HG03442 (cell line): ENCODE data around the gene ERBB4.
A peak's percentile ranks its signal among the peaks of the same experiment; 100 is the strongest.
"Not testable (repeated sequence)": the region's sequence is repeated elsewhere in the genome, so short reads cannot be mapped to it uniquely, and the experiment has no call there.

ENCODE experiments used
- ATAC-seq: cut with Tn5 transposase; IDR thresholded peaks from one replicate; pipeline ENCODE4 v1.9.1; 2021; ENCODE audit warnings: mild to moderate bottlenecking, moderate library complexity; ENCODE audit not compliant: unreplicated experiment

Gene ERBB4

DNA sequence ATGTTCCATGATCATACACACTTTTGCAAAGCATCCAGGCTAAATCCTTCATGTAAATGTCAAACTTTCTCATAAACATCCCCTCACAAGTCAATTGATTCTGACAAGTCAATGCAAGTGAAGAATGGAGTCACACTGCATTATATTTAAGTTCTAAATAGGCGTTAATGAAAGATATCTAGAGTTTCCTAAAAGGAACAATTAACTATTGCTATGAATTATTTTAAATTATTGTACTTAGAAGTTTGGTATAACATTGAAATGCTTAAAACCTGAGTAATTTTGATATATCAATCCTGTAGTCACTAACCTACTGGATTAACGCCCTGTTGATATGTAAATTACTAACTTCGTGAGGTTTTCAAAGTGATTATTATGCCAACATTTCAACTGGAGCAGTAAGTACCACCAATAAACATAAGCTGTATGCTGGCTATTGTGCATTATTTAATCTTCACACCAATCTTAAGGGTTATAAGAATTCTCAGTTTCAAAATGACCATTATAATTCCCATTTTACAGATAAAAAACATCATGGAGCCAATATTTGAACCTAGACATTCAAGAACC lies 884.3 kb downstream of the ERBB4 start:
- ATAC-seq, result no peak

DNA sequence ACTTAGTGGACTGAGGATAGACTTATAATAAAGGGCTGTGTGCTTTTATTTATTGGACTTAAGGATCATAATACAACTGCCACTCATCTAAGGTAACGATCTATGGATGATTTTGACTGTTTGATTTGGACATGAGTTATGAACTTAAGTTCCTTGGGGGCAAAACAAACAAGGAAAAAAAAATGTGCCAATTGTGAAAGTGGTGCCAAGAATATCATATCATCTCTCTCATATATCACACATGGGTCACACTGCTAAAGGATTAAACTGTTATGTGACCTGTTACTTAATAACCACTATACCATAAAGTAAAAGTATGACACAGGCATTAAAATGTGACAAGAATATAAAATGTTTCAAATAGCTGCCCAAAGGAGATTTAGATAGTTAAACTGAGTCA lies 886.3 kb downstream of the ERBB4 start:
- ATAC-seq, result no peak

DNA sequence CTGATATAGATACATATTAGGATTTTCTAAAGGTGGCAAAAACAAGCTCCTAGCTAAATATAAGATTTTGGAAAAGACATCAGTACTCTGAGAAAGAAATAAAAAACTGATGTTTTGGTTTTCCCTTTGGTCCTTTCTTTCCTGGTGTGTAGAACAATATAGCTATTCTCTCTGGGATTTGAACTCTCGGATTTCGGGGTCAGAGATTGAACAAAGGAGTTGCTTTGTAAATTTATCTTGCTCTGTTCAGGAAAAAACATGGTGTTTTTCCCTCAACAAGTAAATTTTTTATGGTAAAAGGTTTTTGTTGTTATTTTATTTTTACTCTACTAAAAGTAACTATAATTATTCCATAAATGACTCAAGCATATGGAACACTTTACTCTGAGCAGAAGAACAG lies 889.3 kb downstream of the ERBB4 start:
- no peak for ATAC-seq

DNA sequence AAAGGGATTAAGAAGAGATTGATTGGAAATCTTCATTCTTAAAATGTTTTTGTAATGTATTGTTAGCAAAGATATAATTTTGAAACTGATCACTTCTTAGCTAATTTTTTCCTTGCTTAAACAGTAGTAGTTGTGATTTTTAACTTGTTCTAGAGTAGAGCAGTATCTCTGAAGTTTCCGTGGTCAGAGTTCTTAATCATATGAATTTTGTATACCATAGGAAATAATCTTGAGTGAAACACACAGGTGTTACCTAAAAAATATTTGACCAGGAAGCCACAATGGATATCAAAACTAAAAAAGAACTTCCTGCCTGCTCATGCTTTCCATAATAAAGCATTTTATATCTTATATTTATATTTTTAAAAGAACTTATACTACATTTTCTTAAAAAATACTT lies 907.1 kb downstream of the ERBB4 start:
- ATAC-seq, result no peak

DNA sequence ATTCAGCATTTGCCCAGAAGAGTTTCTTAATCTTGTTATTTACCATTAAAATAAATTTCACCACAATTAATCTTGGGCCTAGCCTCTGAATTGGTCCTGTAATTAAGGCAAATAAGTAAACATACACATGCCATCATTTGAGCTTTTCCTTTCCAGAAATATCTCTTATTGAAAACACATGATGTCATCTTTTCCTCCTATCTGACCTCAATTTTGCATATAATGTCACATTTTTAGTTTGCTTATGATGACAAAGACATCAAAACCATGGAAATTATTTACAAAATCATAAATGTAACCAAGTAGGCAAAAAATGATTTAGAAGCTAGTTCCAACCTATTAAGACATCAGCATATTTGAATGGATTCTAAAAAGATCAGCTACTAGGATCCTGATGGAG lies 915.5 kb downstream of the ERBB4 start:
- no peak for ATAC-seq

DNA sequence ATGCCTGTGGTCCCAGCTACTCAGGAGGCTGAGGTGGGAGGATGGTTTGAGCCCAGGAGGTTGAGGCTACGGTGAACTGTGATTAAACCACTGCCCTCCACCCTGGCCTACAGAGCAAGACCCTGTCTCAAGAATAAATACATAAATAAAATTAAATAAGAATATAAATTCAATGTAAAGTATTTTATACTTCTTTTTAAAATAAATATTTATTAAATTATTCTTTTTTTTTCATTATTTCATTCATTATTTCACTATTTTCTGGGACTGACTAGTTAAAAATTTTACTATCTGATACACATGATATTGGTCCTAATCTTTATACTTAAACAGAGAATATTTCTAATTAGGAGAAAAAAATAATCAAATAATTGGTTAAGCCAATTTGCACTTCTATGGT lies 917.6 kb downstream of the ERBB4 start:
- no peak for ATAC-seq

DNA sequence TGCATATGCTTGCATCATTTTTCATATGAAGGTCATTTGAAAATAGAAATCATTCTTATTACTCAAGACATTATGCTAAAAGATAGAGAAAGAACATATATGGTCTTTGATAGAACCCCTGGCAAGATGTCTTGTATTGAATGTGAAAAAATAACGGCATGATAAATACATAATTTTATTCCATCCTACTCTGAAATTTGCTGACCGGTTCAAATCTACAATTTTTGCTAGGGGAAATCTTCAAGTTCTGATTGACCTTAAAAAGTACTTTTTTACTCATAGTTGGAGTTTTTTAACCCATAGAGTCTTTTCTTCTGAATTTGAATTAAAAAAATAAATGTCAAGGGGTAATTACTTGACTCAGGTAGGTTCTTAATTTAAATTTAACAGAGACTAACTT lies 920.8 kb downstream of the ERBB4 start:
- no peak for ATAC-seq

DNA sequence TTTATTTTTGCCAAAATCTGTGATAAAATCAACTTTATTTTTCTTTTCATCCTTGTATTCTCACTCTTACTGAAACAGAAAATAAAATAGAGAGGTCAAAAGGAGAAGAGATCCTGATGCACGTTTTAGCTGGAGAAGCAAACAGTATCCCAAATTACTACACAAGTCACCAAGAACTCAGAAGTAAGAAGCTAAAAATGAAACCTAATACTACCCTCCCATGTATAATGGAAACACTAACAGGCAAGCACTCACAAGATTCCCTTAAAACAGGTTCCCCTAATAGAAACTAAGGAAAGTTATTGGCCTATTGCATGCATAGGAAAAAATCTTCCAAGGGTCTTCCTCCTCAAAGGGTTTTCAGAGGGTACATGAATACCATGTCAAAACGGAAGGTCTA lies 927.0 kb downstream of the ERBB4 start:
- no peak for ATAC-seq

DNA sequence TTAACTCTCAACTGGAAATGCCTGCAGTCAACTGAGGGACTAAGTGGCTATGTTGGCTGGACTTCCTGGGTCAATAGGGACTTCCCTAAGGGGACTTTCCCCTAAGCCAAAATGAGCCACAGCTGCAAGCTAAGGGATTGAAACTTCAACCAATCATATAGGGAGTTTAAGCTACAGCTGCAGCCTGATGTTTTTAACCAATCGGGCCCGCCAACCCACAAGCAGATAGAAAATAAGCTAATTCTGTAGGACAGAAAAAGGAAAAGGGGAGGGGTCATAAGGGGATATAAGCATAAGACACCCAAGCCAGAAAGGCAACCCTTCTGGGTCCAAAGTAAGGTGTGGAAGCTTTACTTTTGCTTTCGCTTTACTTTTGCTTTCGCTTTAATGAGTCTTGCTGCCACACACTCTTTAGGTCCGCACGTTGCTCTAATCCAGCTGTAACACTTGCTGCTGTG lies 927.5 kb downstream of the ERBB4 start:
- ATAC-seq, result no peak

DNA sequence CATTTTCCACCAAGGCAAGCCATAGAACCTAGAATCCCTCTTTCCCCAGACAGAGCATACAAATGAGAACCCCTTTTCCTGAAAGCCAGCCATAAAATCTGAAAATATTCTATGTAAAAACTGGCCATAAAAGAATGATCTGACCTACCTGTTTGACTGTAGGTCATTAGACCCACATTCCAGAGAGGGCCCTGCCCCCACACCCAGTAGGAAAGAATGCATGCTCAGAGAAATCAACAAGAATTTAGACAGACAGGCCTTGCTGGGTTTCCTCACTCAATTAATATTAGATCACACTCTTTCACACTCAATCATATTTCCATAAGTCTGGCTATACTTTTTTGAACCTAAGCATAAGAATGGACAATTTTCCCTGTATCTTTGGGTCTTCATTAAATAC lies 929.5 kb downstream of the ERBB4 start:
- no peak for ATAC-seq

DNA sequence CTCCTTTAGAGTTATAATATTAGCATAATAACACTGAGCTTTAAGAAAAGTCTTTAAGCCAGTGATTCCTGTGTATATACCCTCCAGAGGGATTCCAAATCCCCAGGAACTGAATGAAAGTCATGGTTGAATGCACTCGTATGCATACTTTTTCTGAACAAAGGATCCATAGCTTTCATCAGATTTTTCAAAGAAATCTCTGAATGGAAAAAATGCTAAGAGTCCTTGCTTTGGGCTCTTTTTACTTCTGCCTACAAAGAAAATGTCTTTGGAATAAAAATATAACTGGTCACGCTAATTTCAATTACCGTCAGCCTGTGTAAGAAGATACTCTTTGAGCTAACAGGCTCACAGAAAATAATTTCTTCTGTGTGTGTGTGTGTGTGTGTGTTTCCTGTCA lies 939.5 kb downstream of the ERBB4 start:
- no peak for ATAC-seq

DNA sequence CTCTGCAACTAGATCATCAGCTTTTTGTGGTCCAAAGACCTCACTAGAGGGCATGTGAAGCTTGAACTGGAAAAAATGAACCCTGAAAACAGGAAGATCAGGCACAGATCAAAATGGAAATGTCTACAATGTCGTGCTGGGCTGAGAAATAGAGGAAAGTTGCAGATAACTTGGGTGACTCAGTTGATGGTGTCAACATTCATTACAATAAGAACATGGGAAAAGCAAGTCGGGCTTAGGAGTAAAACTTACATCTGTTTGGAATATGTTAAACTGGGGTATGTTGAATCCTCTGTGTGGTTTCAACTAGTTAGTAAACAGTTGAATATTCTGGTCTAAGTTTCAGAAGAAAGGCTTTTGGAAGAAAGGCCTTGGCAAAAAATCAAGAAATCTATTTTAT lies 940.4 kb downstream of the ERBB4 start:
- ATAC-seq, result no peak

DNA sequence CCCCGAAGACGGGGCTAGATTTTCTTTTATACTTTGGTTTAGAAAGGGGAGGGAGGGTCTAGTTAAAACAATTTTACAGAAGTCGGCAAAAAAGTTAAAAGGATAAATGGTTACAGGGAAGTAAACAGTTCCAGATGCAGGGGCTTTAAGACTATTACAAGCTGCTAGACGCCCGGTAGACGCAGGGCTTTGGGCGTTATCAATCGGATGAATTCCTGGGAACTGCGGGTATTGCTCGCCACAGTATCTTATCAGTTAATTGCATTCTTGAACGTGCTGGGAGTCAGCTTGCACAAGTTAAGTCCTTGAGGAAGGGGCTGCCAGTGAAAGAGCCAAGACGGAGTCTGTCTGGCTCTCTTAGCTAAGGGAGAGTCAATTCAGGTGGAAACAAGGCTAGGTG lies 946.6 kb downstream of the ERBB4 start:
- ATAC-seq, result not testable (repeated sequence)

DNA sequence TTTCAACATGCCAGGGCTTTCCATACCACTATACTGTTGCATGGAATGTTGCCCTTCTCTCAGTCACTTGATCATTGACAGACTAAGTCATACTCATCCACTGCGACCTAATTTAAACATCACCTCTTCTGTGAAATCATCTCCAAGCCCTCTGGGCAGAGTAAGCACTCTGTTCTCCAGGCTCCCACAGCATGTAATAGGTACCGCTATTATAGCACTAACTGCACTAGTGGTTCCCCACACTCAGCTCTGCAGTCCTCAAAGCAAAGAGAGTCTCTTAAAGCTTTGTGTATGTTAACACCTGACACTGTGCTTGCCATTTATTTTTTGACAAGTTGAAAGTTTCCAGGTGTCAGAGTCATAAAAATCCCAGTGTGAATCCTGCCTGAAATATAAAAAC lies 947.2 kb downstream of the ERBB4 start:
- no peak for ATAC-seq

DNA sequence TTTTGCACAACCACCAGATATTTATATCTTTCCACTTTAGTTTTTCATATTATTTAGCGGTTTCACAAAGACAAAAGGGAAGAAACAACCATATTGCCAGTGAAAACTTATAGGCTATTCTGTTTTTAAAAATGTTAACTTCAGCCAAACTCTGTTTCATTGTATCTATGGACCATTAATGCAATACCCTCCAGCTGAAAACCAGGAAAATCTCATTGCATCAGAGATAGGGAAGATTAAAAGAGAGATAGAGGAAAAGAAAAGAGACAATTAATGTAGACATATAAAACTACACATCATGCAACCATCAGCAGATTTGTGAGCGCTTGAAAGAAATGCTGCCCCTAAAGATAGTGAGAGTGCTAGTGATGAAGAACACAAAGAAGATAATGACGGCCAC lies 970.2 kb downstream of the ERBB4 start:
- ATAC-seq, result no peak

DNA sequence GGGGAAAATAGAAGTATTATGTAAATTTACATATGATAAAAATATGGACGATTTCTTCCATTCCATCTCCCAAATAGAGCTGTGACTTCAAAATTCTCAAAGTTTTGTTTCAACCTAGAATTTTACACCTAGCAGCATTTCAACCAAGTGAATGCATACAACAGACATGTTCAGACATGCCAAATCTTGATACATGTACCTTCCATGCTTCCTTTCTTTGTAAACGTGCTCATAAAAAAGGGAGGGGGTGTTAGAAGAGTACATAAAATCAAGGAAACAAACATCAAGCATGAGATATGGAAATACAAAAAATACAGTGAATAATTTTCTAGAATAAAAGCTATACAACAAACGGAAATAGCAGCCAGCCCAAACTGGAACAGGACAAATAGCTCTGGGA lies 974.2 kb downstream of the ERBB4 start:
- no peak for ATAC-seq

DNA sequence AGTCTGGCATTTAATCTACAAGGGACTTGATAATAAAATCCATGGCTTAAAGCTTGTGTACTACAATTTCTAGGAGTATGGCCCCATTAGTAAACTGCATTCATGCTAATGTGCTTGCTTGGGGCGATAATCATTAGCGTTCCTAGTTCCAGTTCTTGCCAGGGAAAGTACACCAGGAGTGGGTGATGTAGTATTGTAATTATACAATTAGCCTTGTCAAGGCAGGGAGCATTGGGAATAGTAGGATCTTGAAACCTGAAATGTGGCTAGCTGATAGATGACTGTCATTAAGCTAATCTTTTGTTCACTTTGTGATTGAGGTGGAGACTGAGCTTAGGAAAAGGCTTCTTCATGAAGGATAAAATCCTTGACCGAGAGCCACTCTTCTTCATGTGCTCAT lies 993.0 kb downstream of the ERBB4 start:
- ATAC-seq, result no peak

DNA sequence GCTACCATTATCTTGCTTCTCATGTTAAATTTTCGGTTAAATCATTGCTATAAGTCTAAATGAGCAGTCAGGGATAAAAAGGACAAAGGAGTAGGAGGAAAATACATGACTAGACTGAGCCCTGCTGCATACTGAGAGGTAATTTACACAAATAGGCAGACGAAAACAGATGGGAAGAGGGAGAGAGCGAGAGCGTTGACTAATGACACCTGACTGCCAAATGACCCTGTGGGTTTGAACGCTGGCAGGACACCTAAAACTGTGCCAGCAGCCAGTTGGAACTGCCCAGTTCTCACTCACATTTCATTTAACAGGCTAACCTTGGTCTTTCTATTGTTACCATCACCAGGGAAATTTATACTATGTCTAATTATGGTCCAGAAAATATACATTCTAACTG lies 1004.0 kb downstream of the ERBB4 start:
- no peak for ATAC-seq

DNA sequence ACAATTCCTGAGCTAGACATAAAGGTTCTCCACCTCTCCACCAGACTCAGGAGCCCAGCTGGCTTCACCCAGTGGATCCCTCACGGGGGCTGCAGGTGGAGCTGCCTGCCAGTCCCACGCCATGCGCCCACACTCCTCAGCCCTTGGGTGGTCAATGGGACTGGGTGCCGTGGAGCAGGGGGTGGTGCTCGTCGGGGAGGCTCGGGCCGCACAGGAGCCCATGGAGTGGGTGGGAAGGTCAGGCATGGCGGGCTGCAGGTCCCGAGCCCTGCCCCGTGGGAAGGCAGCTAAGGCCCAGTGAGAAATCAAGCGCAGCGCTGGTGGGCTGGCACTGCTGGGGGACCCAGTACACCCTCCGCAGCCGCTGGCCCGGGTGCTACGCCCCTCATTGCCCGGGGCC lies 1014.4 kb downstream of the ERBB4 start:
- ATAC-seq, result not testable (repeated sequence)

DNA sequence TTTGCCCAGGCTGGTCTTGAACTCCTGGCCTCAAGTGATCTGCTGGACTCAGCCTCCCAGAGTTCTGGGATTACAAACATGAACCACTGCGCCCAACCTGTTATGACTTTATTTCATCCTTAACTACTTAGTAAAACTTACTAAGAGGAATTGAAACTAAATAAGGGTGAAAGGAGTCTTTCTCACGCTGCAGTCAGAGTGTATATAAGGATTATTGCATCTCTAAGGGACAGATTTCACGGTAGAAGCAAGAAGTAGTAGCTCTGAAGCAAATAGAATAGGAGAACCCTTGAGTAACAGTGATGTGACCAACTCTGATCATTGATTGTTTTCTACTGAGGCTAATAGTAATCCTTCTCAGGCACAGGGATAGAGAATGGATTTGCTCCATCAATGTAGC lies 1022.1 kb downstream of the ERBB4 start:
- ATAC-seq, result no peak

DNA sequence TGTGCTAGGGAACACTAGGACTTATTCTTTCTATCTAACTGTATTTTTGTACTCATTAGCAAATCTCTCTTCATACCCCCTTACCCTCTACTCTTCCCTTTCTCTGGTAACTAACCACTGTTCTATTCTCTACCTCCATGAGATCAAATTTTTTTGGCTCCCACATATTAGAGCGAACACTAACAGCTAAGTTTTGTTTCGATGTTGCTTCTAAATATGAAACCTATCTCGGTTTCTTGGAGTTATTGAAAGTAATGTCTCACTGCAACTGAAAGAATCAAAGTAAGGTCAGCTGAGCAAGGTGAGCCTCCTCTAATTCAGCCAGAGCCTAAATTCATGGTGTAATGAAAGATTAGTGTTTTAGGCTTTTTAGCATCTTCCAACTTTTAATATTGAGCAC lies 1024.6 kb downstream of the ERBB4 start:
- ATAC-seq, result no peak

DNA sequence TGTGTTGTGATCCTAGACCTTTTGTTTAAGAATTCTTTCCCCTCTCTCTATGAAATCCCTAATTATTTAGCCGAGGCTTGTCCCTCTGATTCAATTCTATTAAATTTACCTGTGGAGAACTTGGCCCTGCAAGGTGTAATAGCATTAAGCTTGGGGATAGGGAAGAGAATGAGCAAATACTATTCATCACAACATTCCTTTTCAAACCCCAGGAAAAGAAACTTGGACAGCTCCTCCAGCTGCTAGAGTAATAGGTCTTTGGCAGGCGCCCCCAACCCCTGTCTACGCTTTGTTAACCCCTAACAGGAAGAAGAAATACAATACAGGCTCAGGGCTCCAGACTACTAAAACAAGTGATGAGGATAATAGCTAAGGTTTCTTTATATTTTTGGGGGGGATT lies 1025.2 kb downstream of the ERBB4 start:
- ATAC-seq, result no peak

DNA sequence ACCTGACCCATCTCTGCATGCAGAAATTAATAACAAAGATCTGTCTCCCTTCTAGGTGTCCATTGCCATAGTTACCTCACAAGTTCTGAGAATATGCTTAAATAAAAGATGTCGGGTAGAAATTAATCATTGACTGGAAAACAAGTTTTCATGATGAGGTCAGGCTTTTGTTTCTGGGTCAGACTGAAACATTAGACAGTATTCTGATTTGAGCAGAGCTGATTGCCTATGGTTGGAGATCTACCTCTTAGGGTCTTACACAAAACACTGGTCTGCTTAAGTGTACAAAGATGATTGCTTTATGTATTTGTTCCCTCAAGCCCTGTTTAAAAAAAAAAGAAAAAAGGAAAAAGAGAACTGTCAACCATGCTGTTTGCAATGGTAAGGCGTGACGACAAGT lies 1025.8 kb downstream of the ERBB4 start:
- ATAC-seq, result no peak

DNA sequence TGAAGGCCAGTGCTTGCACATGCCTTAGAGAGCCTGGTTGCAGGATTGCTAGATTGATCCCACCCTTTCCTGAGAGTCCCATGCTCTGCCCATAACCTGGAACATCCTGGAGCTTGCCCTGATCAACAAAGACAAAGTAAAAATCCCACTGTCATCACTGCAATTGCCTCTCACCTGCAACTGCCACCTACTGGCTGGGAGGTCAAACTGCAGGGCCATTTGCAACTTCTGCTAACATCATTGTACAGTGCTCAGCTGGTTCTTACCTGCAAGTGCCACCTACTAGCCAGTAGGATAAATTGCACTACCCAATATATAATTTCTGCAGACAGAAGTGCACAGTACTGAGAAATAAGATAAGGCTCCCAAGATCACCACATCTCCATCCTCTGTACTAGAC lies 1034.7 kb downstream of the ERBB4 start:
- ATAC-seq, result peak; percentile 64
